K562 (cell line): ENCODE measurements around the gene NFKBIA. TPM values are rescaled to one million over a fixed set of nuclear protein-coding genes. Genes with fewer than 3 reads are reported as not detected.
"Not testable (repeated sequence)": the region's sequence is repeated elsewhere in the genome, so short reads cannot be mapped to it uniquely, and the experiment has no call there.

Experiments used
- ATAC-seq: fragments of 200-7000 bp; cut with Tn5 transposase; 3 replicates; pipeline ENCODE4 v1.9.1; 2020; ENCODE audit warnings: moderate library complexity
- BruUV-seq: library from RNA; stranded (reverse); fragments of 400-500 nt; replicated peaks from 2 replicates; lab custom pipeline; 2021; lab: Mats Ljungman, UMichigan
- CTCF ChIA-PET: fragments of 300-600 bp; formaldehyde crosslinking; extraction: SDS; loops from one replicate; lab custom pipeline; 2021; ENCODE audit warnings: low intra/inter-chr PET ratio; lab: Yijun Ruan, JAX
- POLR2A ChIA-PET: fragments of 300-600, 350-650 bp; sonication (Branson Sonifier 250); formaldehyde crosslinking; extraction: SDS; loops from one replicate; lab custom pipeline; 2021; ENCODE audit warnings: antibody characterized with exemption, inconsistent platforms; lab: Yijun Ruan, JAX
- DNase-seq, 4 experiments: peaks; one replicate each; pipeline versions ENCODE4 v3.0.0 to v3.0.0-alpha.2; 2011 to 2018; ENCODE audit warnings: low spot score in 3 of 4, mixed read lengths in 3 of 4; ENCODE audit errors: extremely low read depth in 1 of 4
- FAIRE-seq: peaks from 2 replicates; lab custom pipeline; 2011; peaks lifted over from hg19 to GRCh38; lab: Jason Lieb, UNC
- H2AFZ ChIP-seq: 2 replicates; pipeline ENCODE4 v1.6.0; 2011; ENCODE audit warnings: low read depth, low read length, control low read depth, inconsistent platforms
- H3K27ac ChIP-seq: fragments of 200-600 bp; 3 replicates; pipeline ENCODE4 v1.8.0; 2011; ENCODE audit warnings: low read depth, mild to moderate bottlenecking, control low read depth, inconsistent platforms, low read length, moderate library complexity, mixed read lengths; ENCODE audit errors: extremely low read depth
- H3K27me3 ChIP-seq, 2 experiments: fragments of 300-600 bp in 1 of 2; 2 replicates in 1 of 2; 3 replicates in 1 of 2; pipeline versions ENCODE4 v1.6.0 to v1.8.0; 2011; ENCODE audit warnings: inconsistent platforms in 2 of 2, low read length in 2 of 2, mild to moderate bottlenecking in 1 of 2, mixed read lengths in 1 of 2, moderate library complexity in 1 of 2; ENCODE audit not compliant: control insufficient read depth in 2 of 2, insufficient read depth in 2 of 2
- H3K36me3 ChIP-seq: fragments of 300-600 bp; 3 replicates; pipeline ENCODE4 v1.8.0; 2011; ENCODE audit warnings: mild to moderate bottlenecking, low read length, inconsistent platforms; ENCODE audit not compliant: control insufficient read depth, insufficient read depth
- H3K4me1 ChIP-seq, 2 experiments: fragments of 200-600 bp in 1 of 2; replicated peaks in 1 of 2; 2 replicates in 1 of 2; 3 replicates in 1 of 2; pipeline versions ENCODE4 v1.5.1 to v1.8.0; 2011; ENCODE audit warnings: inconsistent platforms in 2 of 2, low read length in 2 of 2, mild to moderate bottlenecking in 1 of 2, mixed read lengths in 1 of 2, moderate library complexity in 1 of 2; ENCODE audit not compliant: control insufficient read depth in 2 of 2, insufficient read depth in 2 of 2
- H3K4me2 ChIP-seq: 2 replicates; pipeline ENCODE4 v1.6.1; 2011; ENCODE audit warnings: low read length, control low read depth, inconsistent platforms, mixed read lengths; ENCODE audit not compliant: insufficient read depth
- H3K4me3 ChIP-seq: fragments of 200-600 bp; sonication (generic), shearing (Covaris generic); 2 replicates; pipeline ENCODE4 v1.5.1; 2016; ENCODE audit warnings: control low read depth, inconsistent platforms
- H3K79me2 ChIP-seq: fragments of 200-600 bp; 3 replicates; pipeline ENCODE4 v1.8.0; 2011; ENCODE audit warnings: low read length, inconsistent platforms; ENCODE audit not compliant: control insufficient read depth, insufficient read depth
- H3K9ac ChIP-seq, 2 experiments: 2 replicates each; pipeline versions ENCODE4 v1.6.0 to v1.6.1; 2011; ENCODE audit warnings: low read depth in 2 of 2, low read length in 2 of 2, control low read depth in 1 of 2, inconsistent platforms in 1 of 2, mild to moderate bottlenecking in 1 of 2, mixed read lengths in 1 of 2; ENCODE audit not compliant: insufficient read depth in 1 of 2
- H3K9me1 ChIP-seq: one replicate; pipeline ENCODE4 v1.6.0; 2011; ENCODE audit warnings: inconsistent platforms, mild to moderate bottlenecking, low read length, moderate library complexity; ENCODE audit not compliant: control insufficient read depth, insufficient read depth
- H3K9me3 ChIP-seq: replicated peaks from 2 replicates; pipeline ENCODE4 v1.5.1; 2011; ENCODE audit warnings: low read depth, low read length, inconsistent platforms; ENCODE audit not compliant: control insufficient read depth, insufficient read depth
- H4K20me1 ChIP-seq: replicated peaks from 2 replicates; pipeline ENCODE4 v1.6.1; 2011; ENCODE audit warnings: low read length, inconsistent platforms, mixed read lengths; ENCODE audit not compliant: control insufficient read depth, insufficient read depth
- ETV6 ChIP-seq, 3 experiments: fragments of 150-350 bp in 1 of 3; sonication (generic) in 1 of 3; formaldehyde crosslinking in 1 of 3; IDR thresholded peaks; 2 replicates each; pipeline versions ENCODE4 v1.6.1 to v1.8.0; 2014 to 2022; ENCODE audit warnings: borderline replicate concordance in 2 of 3, low read depth in 2 of 3, antibody characterized with exemption in 1 of 3, low read length in 1 of 3, mild to moderate bottlenecking in 1 of 3, missing genetic modification reagents in 1 of 3
- HDAC3 ChIP-seq: fragments of 450-650 bp; IDR thresholded peaks from 2 replicates; pipeline ENCODE4 v1.6.1; 2018; ENCODE audit warnings: borderline replicate concordance, mild to moderate bottlenecking, moderate library complexity; ENCODE audit not compliant: partially characterized antibody
- TFE3 ChIP-seq: fragments of 450-650 bp; formaldehyde crosslinking; IDR thresholded peaks from 2 replicates; pipeline ENCODE4 v1.4.0; 2020; ENCODE audit warnings: mild to moderate bottlenecking, mixed read lengths
- ZNF695 ChIP-seq: fragments of 450-650 bp; formaldehyde crosslinking; IDR thresholded peaks from 2 replicates; pipeline ENCODE4 v1.4.0; 2020; ENCODE audit warnings: mild to moderate bottlenecking, moderate library complexity
- WGBS: fragments of 100-300 bp; shearing (Covaris generic); methylation state at CpG from one replicate; pipeline ENCODE4 v1.1.6; 2016; ENCODE audit warnings: low coverage, mixed read lengths; ENCODE audit not compliant: insufficient coverage; ENCODE audit errors: missing lambda C conversion rate; 5-methylcytosine and 5-hydroxymethylcytosine counted together
- in situ Hi-C: fragments of 300-500 bp; cut with MboI; formaldehyde crosslinking; loops from 4 replicates; pipeline ENCODE4 v1.15.0; 2018; ENCODE audit warnings: inconsistent platforms, mixed read lengths
- intact Hi-C: fragments of 100-400 bp; cut with micrococcal nuclease; formaldehyde crosslinking; loops from 2 replicates; pipeline ENCODE4 v1.14.2; 2022
- polyA plus RNA-seq, 8 experiments: library from polyadenylated mRNA; depleted of rRNA in 4 of 8; stranded (reverse) in 5 of 8; unstranded in 3 of 8; fragments of >200 nt; fragmentation: Nextera tagmentation in 2 of 8; fragmentation: Illumina TruSeq in 1 of 8; extraction: Ambion mirVana in 2 of 8; extraction: Trizol in 1 of 8; gene quantifications; 2 replicates each; pipeline versions ENCODE4 v1.2.1 to v1.2.3, GENCODE V29; 2011 to 2014; ENCODE audit warnings: inconsistent platforms in 1 of 8, missing spikeins in 1 of 8
- total RNA-seq, 7 experiments: library from RNA; depleted of rRNA in 6 of 7; stranded (reverse); fragments of >200 nt in 6 of 7; fragmentation: Illumina TruSeq in 2 of 7; extraction: Trizol in 2 of 7; gene quantifications; 2 replicates each; pipeline versions ENCODE4 v1.2.1 to v1.2.3, GENCODE V29; 2011 to 2021; ENCODE audit warnings: low replicate concordance in 1 of 7
- TF ChIP-seq, protein P1 (sequence below): sonication (generic); formaldehyde crosslinking; IDR thresholded peaks from 2 replicates; pipeline ENCODE4 v1.8.1; 2023; ENCODE audit warnings: missing genetic modification reagents, mild to moderate bottlenecking, borderline replicate concordance

Gene NFKBIA
- total and polyA plus RNA-seq, 9 of the 15 experiments (the other 6 are each of a cell fraction or from before 2014, with no cell fraction given): 6.9 to 31.8 (median 18.2) TPM

GRCh38 chr14:35398071-35398584, 6.4 kb downstream of the NFKBIA start (continued):
- TF ChIP-seq TFE3 (CRISPR knock-in tag) (no peak), HDAC3 (no peak), ETV6 (IDR thresholded peaks at IDR 0.05; ENCODE audit: borderline replicate concordance in 1 of 2, low read depth in 2 of 2, low read length in 1 of 2) (peak in 1 of 2 experiments; percentile 61; a peak in 1 of 4 replicates), ETV6 (CRISPR knock-in tag; IDR thresholded peaks at IDR 0.05; ENCODE audit: borderline replicate concordance) (no peak), ZNF695 (CRISPR knock-in tag) (no peak)
- TF ChIP-seq, protein P1, sequence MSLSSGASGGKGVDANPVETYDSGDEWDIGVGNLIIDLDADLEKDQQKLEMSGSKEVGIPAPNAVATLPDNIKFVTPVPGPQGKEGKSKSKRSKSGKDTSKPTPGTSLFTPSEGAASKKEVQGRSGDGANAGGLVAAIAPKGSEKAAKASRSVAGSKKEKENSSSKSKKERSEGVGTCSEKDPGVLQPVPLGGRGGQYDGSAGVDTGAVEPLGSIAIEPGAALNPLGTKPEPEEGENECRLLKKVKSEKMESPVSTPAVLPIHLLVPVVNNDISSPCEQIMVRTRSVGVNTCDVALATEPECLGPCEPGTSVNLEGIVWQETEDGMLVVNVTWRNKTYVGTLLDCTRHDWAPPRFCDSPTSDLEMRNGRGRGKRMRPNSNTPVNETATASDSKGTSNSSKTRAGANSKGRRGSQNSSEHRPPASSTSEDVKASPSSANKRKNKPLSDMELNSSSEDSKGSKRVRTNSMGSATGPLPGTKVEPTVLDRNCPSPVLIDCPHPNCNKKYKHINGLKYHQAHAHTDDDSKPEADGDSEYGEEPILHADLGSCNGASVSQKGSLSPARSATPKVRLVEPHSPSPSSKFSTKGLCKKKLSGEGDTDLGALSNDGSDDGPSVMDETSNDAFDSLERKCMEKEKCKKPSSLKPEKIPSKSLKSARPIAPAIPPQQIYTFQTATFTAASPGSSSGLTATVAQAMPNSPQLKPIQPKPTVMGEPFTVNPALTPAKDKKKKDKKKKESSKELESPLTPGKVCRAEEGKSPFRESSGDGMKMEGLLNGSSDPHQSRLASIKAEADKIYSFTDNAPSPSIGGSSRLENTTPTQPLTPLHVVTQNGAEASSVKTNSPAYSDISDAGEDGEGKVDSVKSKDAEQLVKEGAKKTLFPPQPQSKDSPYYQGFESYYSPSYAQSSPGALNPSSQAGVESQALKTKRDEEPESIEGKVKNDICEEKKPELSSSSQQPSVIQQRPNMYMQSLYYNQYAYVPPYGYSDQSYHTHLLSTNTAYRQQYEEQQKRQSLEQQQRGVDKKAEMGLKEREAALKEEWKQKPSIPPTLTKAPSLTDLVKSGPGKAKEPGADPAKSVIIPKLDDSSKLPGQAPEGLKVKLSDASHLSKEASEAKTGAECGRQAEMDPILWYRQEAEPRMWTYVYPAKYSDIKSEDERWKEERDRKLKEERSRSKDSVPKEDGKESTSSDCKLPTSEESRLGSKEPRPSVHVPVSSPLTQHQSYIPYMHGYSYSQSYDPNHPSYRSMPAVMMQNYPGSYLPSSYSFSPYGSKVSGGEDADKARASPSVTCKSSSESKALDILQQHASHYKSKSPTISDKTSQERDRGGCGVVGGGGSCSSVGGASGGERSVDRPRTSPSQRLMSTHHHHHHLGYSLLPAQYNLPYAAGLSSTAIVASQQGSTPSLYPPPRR (CRISPR knock-in tag): no peak
- TF ChIP-seq, all 486 proteins: peak for 5

- CTCF ChIA-PET, H3K4me1 ChIP-seq, DNase-seq, H2AFZ ChIP-seq, H3K27me3 ChIP-seq, in situ Hi-C loops, H3K27ac ChIP-seq, FAIRE-seq, intact Hi-C loops, H3K79me2 ChIP-seq, ATAC-seq, H4K20me1 ChIP-seq, H3K9me1 ChIP-seq, H3K4me2 ChIP-seq, H3K4me3 ChIP-seq, H3K9me3 ChIP-seq, BruUV-seq, H3K9ac ChIP-seq: not testable (repeated sequence)
- 88% methylated on average over 3 of the region's 7 CpGs for WGBS
- H3K36me3 ChIP-seq: peaks cover 18% of the 10 kb centered on the region
- POLR2A ChIA-PET: interaction anchor here (0.6 kb wide), 1 partner anchor 29 kb away, joined by 4 read pairs; no protein-coding TSS in a partner anchor
These were observed 7.9 kb downstream of the NFKBIA start for GRCh38 chr14:35396610-35397009.
